H1 (cell line): ENCODE results near the gene PGLYRP4. TPM values are rescaled to one million over a fixed set of nuclear protein-coding genes. Genes with fewer than 3 reads are reported as not detected.

Experiments used
- CTCF ChIA-PET: fragments of 300-600 bp; sonication (Branson Sonifier 250); formaldehyde crosslinking; loops from one replicate; lab custom pipeline; 2021; ENCODE audit not compliant: partially characterized antibody; lab: Charles Lee
- POLR2A ChIA-PET: fragments of 300-600 bp; sonication (Branson Sonifier 250); formaldehyde crosslinking; loops from one replicate; lab custom pipeline; 2021; ENCODE audit warnings: inconsistent platforms; ENCODE audit not compliant: partially characterized antibody; lab: Charles Lee
- DNase-seq, 2 experiments: peaks; one replicate each; pipeline versions ENCODE4 v3.0.0 to v3.0.0-alpha.2; 2010 to 2022; ENCODE audit warnings: low spot score in 2 of 2, low read depth in 1 of 2, mixed read lengths in 1 of 2
- FAIRE-seq: peaks from 2 replicates; lab custom pipeline; 2011; peaks lifted over from hg19 to GRCh38; lab: Jason Lieb, UNC
- H2AFZ ChIP-seq: 2 replicates; pipeline ENCODE4 v1.8.1; 2012; ENCODE audit warnings: low read length, inconsistent platforms
- H2AK5ac ChIP-seq: 2 replicates; pipeline ENCODE4 v1.6.1; 2013; ENCODE audit warnings: low read depth, low read length
- H2BK120ac ChIP-seq: replicated peaks from 2 replicates; pipeline ENCODE3; 2013; ENCODE audit warnings: low read depth, low read length, inconsistent platforms
- H2BK12ac ChIP-seq: 2 replicates; pipeline ENCODE4 v1.6.1; 2013; ENCODE audit warnings: low read depth, low read length
- H2BK15ac ChIP-seq: 2 replicates; pipeline ENCODE4 v1.6.1; 2013; ENCODE audit warnings: low read length
- H2BK20ac ChIP-seq: 2 replicates; pipeline ENCODE4 v1.6.1; 2013; ENCODE audit warnings: low read length
- H2BK5ac ChIP-seq: 2 replicates; pipeline ENCODE4 v1.6.1; 2013; ENCODE audit warnings: low read depth, low read length
- H3K14ac ChIP-seq: 2 replicates; pipeline ENCODE4 v1.6.1; 2013; ENCODE audit warnings: inconsistent platforms; ENCODE audit not compliant: insufficient read length
- H3K18ac ChIP-seq: 2 replicates; pipeline ENCODE4 v1.6.1; 2013; ENCODE audit warnings: low read length; ENCODE audit errors: extremely low read depth
- H3K23ac ChIP-seq: 2 replicates; pipeline ENCODE4 v1.6.1; 2013; ENCODE audit warnings: inconsistent platforms; ENCODE audit not compliant: insufficient read length
- H3K23me2 ChIP-seq: 2 replicates; pipeline ENCODE4 v1.6.1; 2013; ENCODE audit warnings: low read depth, low read length
- H3K27ac ChIP-seq: 2 replicates; pipeline ENCODE4 v1.6.1; 2011; ENCODE audit warnings: low read depth, low read length, inconsistent platforms
- H3K27me3 ChIP-seq, 4 experiments: replicated peaks in 1 of 4; 1 replicate in 1 of 4; 2 replicates in 3 of 4; pipeline versions ENCODE4 v1.6.1 to v1.8.1; 2011 to 2013; ENCODE audit warnings: low read length in 3 of 4, mild to moderate bottlenecking in 3 of 4, inconsistent platforms in 2 of 4, mixed read lengths in 2 of 4, moderate library complexity in 1 of 4; ENCODE audit not compliant: control insufficient read depth in 3 of 4, insufficient read depth in 3 of 4; ENCODE audit errors: extremely low read depth in 1 of 4
- H3K36me3 ChIP-seq, 4 experiments: 2 replicates each; pipeline versions ENCODE4 v1.6.1 to v1.8.1; 2011 to 2013; ENCODE audit warnings: mild to moderate bottlenecking in 4 of 4, low read length in 3 of 4, moderate library complexity in 2 of 4, control low read depth in 1 of 4, inconsistent platforms in 1 of 4; ENCODE audit not compliant: insufficient read depth in 4 of 4, control insufficient read depth in 2 of 4
- H3K4ac ChIP-seq: replicated peaks from 2 replicates; pipeline ENCODE3; 2013; ENCODE audit warnings: low read length, low read depth, mixed read lengths, inconsistent platforms; ENCODE audit not compliant: insufficient read length
- H3K4me1 ChIP-seq, 4 experiments: replicated peaks in 1 of 4; 1 replicate in 1 of 4; 2 replicates in 3 of 4; pipeline versions ENCODE4 v1.6.1 to v1.8.1; 2011 to 2013; ENCODE audit warnings: low read length in 3 of 4, inconsistent platforms in 2 of 4, mixed read lengths in 1 of 4; ENCODE audit not compliant: insufficient read depth in 4 of 4, control insufficient read depth in 3 of 4
- H3K4me2 ChIP-seq, 2 experiments: 2 replicates each; pipeline versions ENCODE4 v1.6.1 to v1.8.1; 2011 to 2013; ENCODE audit warnings: low read depth in 2 of 2, low read length in 2 of 2, control low read depth in 1 of 2, inconsistent platforms in 1 of 2, mild to moderate bottlenecking in 1 of 2; ENCODE audit not compliant: insufficient read depth in 1 of 2
- H3K4me3 ChIP-seq, 4 experiments: fragments of 200-600, 300-600 bp in 1 of 4; sonication (generic), shearing (Covaris generic), sonication (Bioruptor Twin) in 1 of 4; 2 replicates each; pipeline versions ENCODE4 v1.5.1 to v1.8.1; 2011 to 2016; ENCODE audit warnings: low read length in 4 of 4, low read depth in 3 of 4, control low read depth in 2 of 4, inconsistent platforms in 2 of 4, mild to moderate bottlenecking in 2 of 4, mixed read lengths in 1 of 4, moderate library complexity in 1 of 4; ENCODE audit not compliant: insufficient read depth in 2 of 4; ENCODE audit errors: extremely low read depth in 1 of 4
- H3K56ac ChIP-seq: replicated peaks from 2 replicates; pipeline ENCODE3; 2013; ENCODE audit warnings: low read depth, mild to moderate bottlenecking, mixed read lengths, low read length, inconsistent platforms; ENCODE audit not compliant: insufficient read length
- H3K79me1 ChIP-seq: 2 replicates; pipeline ENCODE4 v1.6.1; 2013; ENCODE audit warnings: low read depth, low read length, control low read depth
- H3K79me2 ChIP-seq, 2 experiments: 2 replicates each; pipeline versions ENCODE4 v1.6.1 to v1.8.1; 2012 to 2013; ENCODE audit warnings: low read length in 2 of 2, mild to moderate bottlenecking in 2 of 2, inconsistent platforms in 1 of 2; ENCODE audit not compliant: insufficient read depth in 2 of 2, control insufficient read depth in 1 of 2
- H3K9ac ChIP-seq, 4 experiments: replicated peaks in 1 of 4; 1 replicate in 1 of 4; 2 replicates in 3 of 4; pipeline versions ENCODE4 v1.6.1 to v1.8.1; 2011 to 2013; ENCODE audit warnings: low read depth in 3 of 4, low read length in 3 of 4, control low read depth in 2 of 4, mild to moderate bottlenecking in 2 of 4, moderate library complexity in 2 of 4, inconsistent platforms in 1 of 4; ENCODE audit errors: extremely low read depth in 1 of 4
- H3K9me3 ChIP-seq, 2 experiments: 2 replicates each; pipeline versions ENCODE4 v1.6.1 to v1.8.1; 2012 to 2013; ENCODE audit warnings: mild to moderate bottlenecking in 2 of 2, moderate library complexity in 2 of 2, control low read depth in 1 of 2, inconsistent platforms in 1 of 2, low read depth in 1 of 2, low read length in 1 of 2, mixed read lengths in 1 of 2; ENCODE audit not compliant: insufficient read depth in 2 of 2
- H4K20me1 ChIP-seq, 2 experiments: replicated peaks in 1 of 2; 2 replicates each; pipeline versions ENCODE3 to v1.8.1; 2011 to 2013; ENCODE audit warnings: inconsistent platforms in 2 of 2, low read length in 2 of 2, mild to moderate bottlenecking in 1 of 2; ENCODE audit not compliant: insufficient read depth in 2 of 2, control insufficient read depth in 1 of 2
- H4K5ac ChIP-seq: 2 replicates; pipeline ENCODE4 v1.6.1; 2013; ENCODE audit warnings: low read length, low read depth, mixed read lengths, inconsistent platforms; ENCODE audit not compliant: insufficient read length
- H4K8ac ChIP-seq: 2 replicates; pipeline ENCODE4 v1.8.0; 2013; ENCODE audit warnings: mild to moderate bottlenecking, moderate library complexity, low read length, inconsistent platforms; ENCODE audit not compliant: insufficient read depth; ENCODE audit errors: extremely low read depth
- H4K91ac ChIP-seq: replicated peaks from 2 replicates; pipeline ENCODE3; 2013; ENCODE audit warnings: low read length, mixed read lengths, inconsistent platforms; ENCODE audit not compliant: insufficient read length
- CTBP2 ChIP-seq: IDR thresholded peaks from 2 replicates; pipeline ENCODE4 v1.7.0; 2011; ENCODE audit warnings: borderline replicate concordance, mild to moderate bottlenecking, moderate library complexity, mixed read lengths, low read length; ENCODE audit not compliant: insufficient read depth, insufficient read length
- POLR2AphosphoS5 ChIP-seq: IDR thresholded peaks from 2 replicates; pipeline ENCODE4 v1.6.1; 2011; ENCODE audit warnings: low read depth, low read length
- RFX5 ChIP-seq: IDR thresholded peaks from 2 replicates; pipeline ENCODE4 v1.6.1; 2011; ENCODE audit warnings: low read depth, low read length, improper control_type of control experiment, borderline replicate concordance
- whole genome bisulfite sequencing, 2 experiments: shearing (Covaris generic) in 1 of 2; methylation state at CpG; one replicate each; pipeline versions ENCODE4 v1.1.6 to v1.1.7; 2013 to 2015; ENCODE audit warnings: low lambda C conversion rate in 2 of 2, mixed read lengths in 2 of 2, inconsistent platforms in 1 of 2, low coverage in 1 of 2, missing lambda C conversion rate in 1 of 2; ENCODE audit not compliant: insufficient replicate concordance in 2 of 2, insufficient coverage in 1 of 2, insufficient read length in 1 of 2; ENCODE audit errors: extremely low coverage in 1 of 2, missing lambda C conversion rate in 1 of 2; 5-methylcytosine and 5-hydroxymethylcytosine counted together
- polyA plus RNA-seq, 7 experiments: library from polyadenylated mRNA; depleted of rRNA in 3 of 7; stranded (reverse) in 5 of 7; unstranded in 2 of 7; fragments of >200 nt in 5 of 7; fragments of 200-250 nt in 2 of 7; gene quantifications; 1 replicate in 5 of 7; 2 replicates in 1 of 7; 4 replicates in 1 of 7; pipeline versions ENCODE4 v1.2.1 to v1.2.3, GENCODE V29; 2011 to 2013; ENCODE audit warnings: missing spikeins in 2 of 7, mixed read lengths in 2 of 7
- total RNA-seq: library from RNA; stranded (reverse); fragmentation: NEBNext Ultra II Directional; extraction: Animal tissue kit (Norgen Biotek cat#: 25700); gene quantifications from 2 replicates; pipeline ENCODE4 v1.2.1, GENCODE V29; 2021

The PGLYRP4 gene
- total and polyA plus RNA-seq, 2 of the 8 experiments (the other 6 are each of a cell fraction or from before 2014, with no cell fraction given), result not detected

DNA sequence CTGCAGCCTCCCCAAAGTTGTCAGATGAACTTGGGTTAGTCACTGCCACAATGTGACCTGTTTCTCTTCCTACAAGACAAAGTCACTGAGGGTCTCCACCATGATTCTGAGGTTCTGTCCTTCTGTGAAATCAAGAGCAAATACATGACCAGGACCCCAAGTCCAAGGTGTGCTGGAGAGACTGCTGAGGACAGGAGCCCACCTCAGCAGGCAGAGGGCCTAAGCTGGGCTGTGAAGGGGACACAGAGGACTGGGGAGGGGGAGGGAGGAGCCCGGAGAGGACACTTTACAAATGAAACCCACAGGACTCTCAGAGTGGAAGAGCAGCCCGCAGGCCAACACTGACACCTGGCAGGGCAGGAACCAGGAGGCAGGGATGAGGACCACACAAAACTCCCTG is 39.2 kb downstream of the PGLYRP4 start:
- H3K9ac ChIP-seq, result no peak overlapping the region
- H4K91ac ChIP-seq, result no peak overlapping the region
- no peak overlapping the region for H3K4me3 ChIP-seq
- no peak overlapping the region for H2BK120ac ChIP-seq
- ChIA-PET CTCF (interaction anchor here (1.0 to 3.8 kb wide), 3 partner anchors 14 to 45 kb away, joined by 3 to 18 read pairs (median 3); no protein-coding TSS in a partner anchor), POLR2A (no interaction called here)
- no peaks in the 10 kb centered on the region for H3K27me3 ChIP-seq
- H4K20me1 ChIP-seq, result no peaks in the 10 kb centered on the region
- 86% methylated on average over 2 of the region's 2 CpGs; no CpG with 5 or more reads in 1 of the 2 experiments for WGBS, 2 experiments
- DNase-seq (no peak), FAIRE-seq (no peak)
- no peak overlapping the region for H3K23ac ChIP-seq
- H2AFZ ChIP-seq, result no peak overlapping the region
- H3K36me3 ChIP-seq, result no peaks in the 10 kb centered on the region
- H4K8ac ChIP-seq, result no peak overlapping the region
- H2BK15ac ChIP-seq, result no peak overlapping the region
- no peak for TF ChIP-seq POLR2AphosphoS5
- no peak for TF ChIP-seq CTBP2
- no peak for TF ChIP-seq RFX5
- H3K56ac ChIP-seq, result no peak overlapping the region
- H3K4me2 ChIP-seq, result no peak overlapping the region
- no peak overlapping the region for H2BK5ac ChIP-seq
- H3K9me3 ChIP-seq, result no peaks in the 10 kb centered on the region
- no peaks in the 10 kb centered on the region for H3K79me2 ChIP-seq
- H4K5ac ChIP-seq, result no peak overlapping the region
- no peak overlapping the region for H3K18ac ChIP-seq
- H3K79me1 ChIP-seq, result no peaks in the 10 kb centered on the region
- no peaks in the 10 kb centered on the region for H3K23me2 ChIP-seq
- H3K14ac ChIP-seq, result no peak overlapping the region
- no peak overlapping the region for H2AK5ac ChIP-seq
- H2BK12ac ChIP-seq, result no peak overlapping the region
- H3K4me1 ChIP-seq, result peaks cover 0 to 5% (median 0%) of the 10 kb centered on the region in 4 experiments; a peak in 3 of 7 replicates
- H3K4ac ChIP-seq, result no peak overlapping the region
- H3K27ac ChIP-seq, result no peak overlapping the region
- no peak overlapping the region for H2BK20ac ChIP-seq
